ENCODE data around the gene BCL7A. TPM values are rescaled to one million over a fixed set of nuclear protein-coding genes. Genes with fewer than 3 reads are reported as not detected.
"Not testable (repeated sequence)": the region's sequence is repeated elsewhere in the genome, so short reads cannot be mapped to it uniquely, and the experiment has no call there.

Gene BCL7A
- polyA plus RNA-seq, 1 of the 3 experiments (the other 2 are of a cell fraction), result 34.0 TPM

GRCh38 chr12:122105496-122105895 is 83.8 kb downstream of the BCL7A start:
- POLR2A ChIA-PET; H3K36me3 ChIP-seq (replicated peaks in 1 of 2; ENCODE audit: control insufficient read depth in 1 of 2, insufficient read depth in 2 of 2, low read length in 1 of 2); H3K9ac ChIP-seq; H3K9me3 ChIP-seq; H2AFZ ChIP-seq (ENCODE audit: low read depth); H3K4me2 ChIP-seq; H3K27ac ChIP-seq (ENCODE audit: low read depth in 2 of 2, low read length in 1 of 2); H3K9me2 ChIP-seq; DNase-seq; H3K4me3 ChIP-seq (ENCODE audit: low read depth in 2 of 2, low read length in 1 of 2); H3K27me3 ChIP-seq (ENCODE audit: insufficient read depth): not testable (repeated sequence)
- WGBS (ENCODE audit: low lambda C conversion rate), result 94% methylated on average over 11 of the region's 11 CpGs
- Histone ChIP-seq H3K4me1 (ENCODE audit: control insufficient read depth in 1 of 2, insufficient read depth in 2 of 2, low read depth in 1 of 2, low read length in 1 of 2) (peaks cover 2 to 27% of the 10 kb centered on the region in 2 experiments), H4K20me1 (ENCODE audit: insufficient read depth) (peaks cover 41% of the 10 kb centered on the region), H3K79me2 (ENCODE audit: insufficient read depth) (peaks cover 98% of the 10 kb centered on the region), H3F3A (replicated peaks; ENCODE audit: insufficient read depth) (peaks cover 13% of the 10 kb centered on the region)
- CTCF ChIA-PET, result interaction anchor here (1.2 to 7.1 kb wide), 3 partner anchors 17 to 51 kb away, joined by 3 to 34 read pairs (median 28); no protein-coding TSS in a partner anchor

DNA sequence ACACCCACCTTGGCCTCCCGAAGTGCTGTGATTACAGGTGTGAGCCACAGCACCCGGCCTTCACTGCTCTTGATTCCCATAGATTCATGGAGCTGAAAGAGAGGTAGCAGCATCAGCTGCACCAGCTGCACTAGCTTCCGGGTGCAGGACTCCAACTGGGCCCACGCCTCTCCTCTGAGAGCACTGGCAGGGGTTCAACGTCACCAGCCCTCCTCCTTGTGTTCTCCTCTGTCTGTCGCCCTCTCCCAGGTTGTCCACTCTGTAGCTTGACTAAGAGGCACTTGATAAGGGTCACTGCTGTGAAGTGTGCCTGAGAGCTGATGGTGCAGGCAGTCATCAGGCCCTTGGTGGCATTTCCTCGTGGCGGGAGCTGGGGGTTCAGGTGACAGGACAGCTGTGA is 85.2 kb downstream of the BCL7A start:
- Histone ChIP-seq H3K27me3 (ENCODE audit: insufficient read depth) (no peaks in the 10 kb centered on the region), H3F3A (replicated peaks; ENCODE audit: insufficient read depth) (peaks cover 17% of the 10 kb centered on the region), H3K9me2 (no peaks in the 10 kb centered on the region), H3K4me1 (ENCODE audit: control insufficient read depth in 1 of 2, insufficient read depth in 2 of 2, low read depth in 1 of 2, low read length in 1 of 2) (peaks cover 2 to 31% of the 10 kb centered on the region in 2 experiments; a peak in 3 of 4 replicates), H2AFZ (ENCODE audit: low read depth) (no peak overlapping the region), H3K4me3 (ENCODE audit: low read depth in 2 of 2, low read length in 1 of 2) (no peak overlapping the region), H3K27ac (ENCODE audit: low read depth in 2 of 2, low read length in 1 of 2) (peak overlapping the region in 1 of 2 experiments; percentile 83; a peak in 2 of 4 replicates), H4K20me1 (ENCODE audit: insufficient read depth) (peaks cover 43% of the 10 kb centered on the region), H3K79me2 (ENCODE audit: insufficient read depth) (peaks cover 98% of the 10 kb centered on the region), H3K9me3 (no peaks in the 10 kb centered on the region), H3K9ac (0 out of 2 replicates have a peak overlapping the region, but pooled peaks have one; percentile 9), H3K4me2 (peak overlapping the region; percentile 54; the same call in 1 of the 2 replicates), H3K36me3 (replicated peaks in 1 of 2; ENCODE audit: control insufficient read depth in 1 of 2, insufficient read depth in 2 of 2, low read length in 1 of 2) (no peaks in the 10 kb centered on the region)
- WGBS (ENCODE audit: low lambda C conversion rate), result 93% methylated on average over 8 of the region's 8 CpGs
- CTCF ChIA-PET, result interaction anchor here (1.0 to 7.1 kb wide), 4 partner anchors 16 to 84 kb away, joined by 3 to 34 read pairs (median 11); no protein-coding TSS in a partner anchor
- no peak for TF ChIP-seq EP300 (IDR thresholded peaks at IDR 0.05; ENCODE audit: borderline replicate concordance in 1 of 2, low read depth in 1 of 2, low read length in 1 of 2)
- DNase-seq, result no peak
- POLR2A ChIA-PET, result no interaction called here

GRCh38 chr12:122107261-122107660 is 85.6 kb downstream of the BCL7A start:
- Histone ChIP-seq H3K4me1 (ENCODE audit: control insufficient read depth in 1 of 2, insufficient read depth in 2 of 2, low read depth in 1 of 2, low read length in 1 of 2) (peaks cover 2 to 33% of the 10 kb centered on the region in 2 experiments; a peak in 3 of 4 replicates), H4K20me1 (ENCODE audit: insufficient read depth) (peaks cover 46% of the 10 kb centered on the region), H3K36me3 (replicated peaks in 1 of 2; ENCODE audit: control insufficient read depth in 1 of 2, insufficient read depth in 2 of 2, low read length in 1 of 2) (no peaks in the 10 kb centered on the region), H2AFZ (ENCODE audit: low read depth) (no peak overlapping the region), H3K9me2 (no peaks in the 10 kb centered on the region), H3K27me3 (ENCODE audit: insufficient read depth) (no peaks in the 10 kb centered on the region), H3K4me3 (ENCODE audit: low read depth in 2 of 2, low read length in 1 of 2) (no peak overlapping the region), H3K4me2 (peak overlapping the region; percentile 54), H3F3A (replicated peaks; ENCODE audit: insufficient read depth) (peaks cover 19% of the 10 kb centered on the region), H3K79me2 (ENCODE audit: insufficient read depth) (peaks cover 98% of the 10 kb centered on the region), H3K27ac (ENCODE audit: low read depth in 2 of 2, low read length in 1 of 2) (peak overlapping the region in 1 of 2 experiments; percentile 83; a peak in 2 of 4 replicates), H3K9ac (peak overlapping the region; percentile 26; the same call in 1 of the 2 replicates), H3K9me3 (no peaks in the 10 kb centered on the region)
- DNase-seq, result no peak
- ChIA-PET CTCF (interaction anchor here (1.0 to 7.1 kb wide), 4 partner anchors 16 to 84 kb away, joined by 3 to 34 read pairs (median 11); no protein-coding TSS in a partner anchor), POLR2A (no interaction called here)
- no peak for TF ChIP-seq GATA2 (CRISPR knock-in tag; IDR thresholded peaks at IDR 0.05)
- TF ChIP-seq RCOR1 (IDR thresholded peaks at IDR 0.05; ENCODE audit: low read length), result no peak
- peak; percentile 63; the same call in 1 of the 2 replicates for TF ChIP-seq FOSL2 (IDR thresholded peaks at IDR 0.05; ENCODE audit: borderline replicate concordance, low read depth)
- TF ChIP-seq, protein P1, sequence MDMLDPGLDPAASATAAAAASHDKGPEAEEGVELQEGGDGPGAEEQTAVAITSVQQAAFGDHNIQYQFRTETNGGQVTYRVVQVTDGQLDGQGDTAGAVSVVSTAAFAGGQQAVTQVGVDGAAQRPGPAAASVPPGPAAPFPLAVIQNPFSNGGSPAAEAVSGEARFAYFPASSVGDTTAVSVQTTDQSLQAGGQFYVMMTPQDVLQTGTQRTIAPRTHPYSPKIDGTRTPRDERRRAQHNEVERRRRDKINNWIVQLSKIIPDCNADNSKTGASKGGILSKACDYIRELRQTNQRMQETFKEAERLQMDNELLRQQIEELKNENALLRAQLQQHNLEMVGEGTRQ (IDR thresholded peaks at IDR 0.05; ENCODE audit: borderline replicate concordance, low read depth, low read length), result no peak
- no peak for TF ChIP-seq GABPA (IDR thresholded peaks at IDR 0.05; ENCODE audit: low read depth)
- TF ChIP-seq RFX5 (IDR thresholded peaks at IDR 0.05; ENCODE audit: low read length), result no peak
- no peak for TF ChIP-seq MEF2A (IDR thresholded peaks at IDR 0.05; ENCODE audit: borderline replicate concordance, low read depth)
- TF ChIP-seq FOXJ3 (CRISPR knock-in tag; IDR thresholded peaks at IDR 0.05), result no peak
- 48% methylated on average over 6 of the region's 6 CpGs for WGBS (ENCODE audit: low lambda C conversion rate)
